Trophoblast cell (in vitro differentiated cells and primary cell): ENCODE results near the gene MGA.

ENCODE experiments used
- DNase-seq, 2 donors: peaks; one replicate each; pipeline ENCODE4 v3.0.0-alpha.2; 2016
- H2AFZ ChIP-seq: 2 replicates; pipeline ENCODE4 v1.6.1; 2013; ENCODE audit warnings: low read length, moderate library complexity, mild to moderate bottlenecking; ENCODE audit not compliant: insufficient read depth, poor library complexity
- H2AK5ac ChIP-seq: 2 replicates; pipeline ENCODE4 v1.6.1; 2013; ENCODE audit warnings: mild to moderate bottlenecking, low read length
- H2BK120ac ChIP-seq: 2 replicates; pipeline ENCODE4 v1.6.1; 2013; ENCODE audit warnings: low read length, mild to moderate bottlenecking, moderate library complexity; ENCODE audit not compliant: insufficient read depth, poor library complexity
- H2BK12ac ChIP-seq: 2 replicates; pipeline ENCODE4 v1.6.1; 2013; ENCODE audit warnings: mild to moderate bottlenecking, low read length, moderate library complexity
- H2BK5ac ChIP-seq: 2 replicates; pipeline ENCODE4 v1.6.1; 2013; ENCODE audit warnings: low read length, low read depth, moderate library complexity, mild to moderate bottlenecking; ENCODE audit not compliant: poor library complexity
- H3K14ac ChIP-seq: 2 replicates; pipeline ENCODE4 v1.6.1; 2013; ENCODE audit warnings: mild to moderate bottlenecking, low read length
- H3K18ac ChIP-seq: 2 replicates; pipeline ENCODE4 v1.6.1; 2013; ENCODE audit warnings: mild to moderate bottlenecking, low read length
- H3K23ac ChIP-seq: 2 replicates; pipeline ENCODE4 v1.6.1; 2013; ENCODE audit warnings: low read length
- H3K27ac ChIP-seq: 2 replicates; pipeline ENCODE4 v1.5.1; 2013; ENCODE audit warnings: low read depth, mild to moderate bottlenecking, inconsistent platforms, low read length, moderate library complexity
- H3K27me3 ChIP-seq: 2 replicates; pipeline ENCODE4 v1.6.1; 2013; ENCODE audit warnings: inconsistent platforms, mild to moderate bottlenecking, low read length, moderate library complexity; ENCODE audit not compliant: insufficient read depth
- H3K36me3 ChIP-seq, 2 experiments: 1 replicate in 1 of 2; 2 replicates in 1 of 2; pipeline ENCODE4 v1.6.1; 2013; ENCODE audit warnings: low read length in 2 of 2, mild to moderate bottlenecking in 2 of 2, moderate library complexity in 1 of 2; ENCODE audit not compliant: insufficient read depth in 2 of 2, control insufficient read depth in 1 of 2
- H3K4ac ChIP-seq: 2 replicates; pipeline ENCODE4 v1.6.1; 2013; ENCODE audit warnings: low read depth, mild to moderate bottlenecking, low read length, moderate library complexity
- H3K4me1 ChIP-seq, 2 experiments: 1 replicate in 1 of 2; 2 replicates in 1 of 2; pipeline ENCODE4 v1.6.1; 2013; ENCODE audit warnings: low read length in 2 of 2, mild to moderate bottlenecking in 2 of 2, moderate library complexity in 1 of 2; ENCODE audit not compliant: insufficient read depth in 2 of 2, control insufficient read depth in 1 of 2
- H3K4me2 ChIP-seq: 2 replicates; pipeline ENCODE4 v1.6.1; 2013; ENCODE audit warnings: inconsistent platforms, mild to moderate bottlenecking, low read length, moderate library complexity
- H3K4me3 ChIP-seq: 2 replicates; pipeline ENCODE4 v1.5.1; 2013; ENCODE audit warnings: mild to moderate bottlenecking, low read depth, low read length, inconsistent platforms
- H3K79me1 ChIP-seq: one replicate; pipeline ENCODE4 v1.6.1; 2013; ENCODE audit warnings: low read length
- H3K79me2 ChIP-seq: 2 replicates; pipeline ENCODE4 v1.6.1; 2013; ENCODE audit warnings: low read length, mild to moderate bottlenecking; ENCODE audit not compliant: control insufficient read depth, insufficient read depth, poor library complexity
- H3K9ac ChIP-seq: 2 replicates; pipeline ENCODE4 v1.6.1; 2013; ENCODE audit warnings: mild to moderate bottlenecking, low read length
- H3K9me3 ChIP-seq: 2 replicates; pipeline ENCODE4 v1.6.1; 2013; ENCODE audit warnings: low read depth, mild to moderate bottlenecking, control low read depth, inconsistent platforms, low read length; ENCODE audit not compliant: insufficient read depth
- H4K12ac ChIP-seq: 2 replicates; pipeline ENCODE4 v1.6.1; 2013; ENCODE audit warnings: low read depth, mild to moderate bottlenecking, low read length, moderate library complexity
- H4K8ac ChIP-seq: 2 replicates; pipeline ENCODE4 v1.6.1; 2013; ENCODE audit warnings: low read depth, mild to moderate bottlenecking, low read length, moderate library complexity
- H4K91ac ChIP-seq: one replicate; pipeline ENCODE4 v1.6.1; 2013; ENCODE audit warnings: low read depth, mild to moderate bottlenecking, low read length, moderate library complexity
- WGBS: extraction: QIAGEN DNeasy Blood & Tissue Kit; methylation state at CpG from one replicate; pipeline ENCODE4 v1.1.7; 2013; ENCODE audit warnings: missing lambda C conversion rate; ENCODE audit not compliant: insufficient read length, insufficient coverage; ENCODE audit errors: extremely low coverage; 5-methylcytosine and 5-hydroxymethylcytosine counted together

Gene MGA

DNA sequence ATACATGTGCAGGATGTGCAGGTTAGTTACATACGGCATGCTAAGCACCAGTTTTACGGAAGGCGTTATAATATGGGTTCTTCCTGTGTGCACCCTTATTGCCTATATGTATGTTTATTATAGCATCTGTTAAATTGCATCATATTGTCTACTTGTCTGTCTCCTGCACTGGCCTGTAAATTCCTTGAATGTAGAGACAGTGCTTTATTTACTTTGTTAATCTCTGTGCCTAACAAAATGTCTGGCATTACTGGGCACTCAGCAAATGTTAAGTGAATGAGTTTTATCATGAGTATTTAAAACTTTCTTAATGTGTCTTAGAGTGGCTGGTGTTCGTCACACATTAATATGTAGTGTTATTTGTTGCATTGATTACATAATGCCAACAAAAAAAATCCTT, 23.8 kb downstream of the MGA start:
- no peak overlapping the region for H2BK5ac ChIP-seq
- H2BK12ac ChIP-seq, result no peak overlapping the region
- H3K4ac ChIP-seq, result no peak overlapping the region
- H3K14ac ChIP-seq, result no peak overlapping the region
- H3K36me3 ChIP-seq, result peaks cover 0 to 1% of the 10 kb centered on the region in 2 experiments
- no peaks in the 10 kb centered on the region for H3K27me3 ChIP-seq
- DNase-seq, result no peak
- H3K79me1 ChIP-seq, result no peaks in the 10 kb centered on the region
- no peak overlapping the region for H4K12ac ChIP-seq
- H3K4me3 ChIP-seq, result no peak overlapping the region
- no peak overlapping the region for H3K9ac ChIP-seq
- H3K9me3 ChIP-seq, result no peaks in the 10 kb centered on the region
- no peak overlapping the region for H3K18ac ChIP-seq
- no peak overlapping the region for H4K91ac ChIP-seq
- no peak overlapping the region for H2BK120ac ChIP-seq
- peaks cover 3% of the 10 kb centered on the region for H3K79me2 ChIP-seq
- H2AFZ ChIP-seq, result no peak overlapping the region
- no peak overlapping the region for H4K8ac ChIP-seq
- no peak overlapping the region for H2AK5ac ChIP-seq
- WGBS, result no CpG with 5 or more reads among the region's 4 CpGs
- no peak overlapping the region for H3K27ac ChIP-seq
- no peaks in the 10 kb centered on the region for H3K4me1 ChIP-seq
- no peak overlapping the region for H3K23ac ChIP-seq
- no peak overlapping the region for H3K4me2 ChIP-seq

DNA sequence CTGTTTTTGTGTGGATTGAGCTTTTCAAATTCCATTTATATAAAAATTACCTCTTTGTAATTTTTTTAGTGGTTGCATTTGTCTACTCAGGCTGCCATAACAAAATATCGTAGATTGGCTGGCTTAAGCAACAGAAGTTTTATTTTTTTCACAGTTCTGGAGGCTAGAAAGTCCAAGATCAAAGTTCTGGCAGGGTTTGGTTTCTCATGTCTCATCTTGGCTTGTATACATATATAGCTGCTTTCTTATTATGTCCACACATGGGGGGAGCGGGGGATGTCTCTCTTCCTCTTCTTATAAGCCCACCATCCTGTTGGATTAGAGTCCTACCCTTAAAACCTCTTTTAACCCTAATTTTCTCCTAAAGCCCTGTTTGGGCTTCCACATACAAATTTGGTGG, 28.5 kb downstream of the MGA start:
- Histone ChIP-seq H3K36me3 (no peaks in the 10 kb centered on the region), H2BK5ac (no peak overlapping the region), H3K9me3 (no peaks in the 10 kb centered on the region), H3K4me2 (no peak overlapping the region), H2BK12ac (no peak overlapping the region), H3K4me1 (peaks cover 0 to 5% of the 10 kb centered on the region in 2 experiments), H2AFZ (no peak overlapping the region), H4K91ac (no peak overlapping the region), H2BK120ac (no peak overlapping the region), H3K9ac (no peak overlapping the region), H3K14ac (no peak overlapping the region), H3K27ac (no peak overlapping the region), H3K4me3 (no peak overlapping the region), H4K8ac (no peak overlapping the region), H3K79me1 (no peaks in the 10 kb centered on the region), H3K27me3 (no peaks in the 10 kb centered on the region), H2AK5ac (no peak overlapping the region), H3K4ac (no peak overlapping the region), H3K79me2 (peaks cover 3% of the 10 kb centered on the region), H3K23ac (no peak overlapping the region), H4K12ac (no peak overlapping the region), H3K18ac (no peak overlapping the region)
- DNase-seq, result no peak
- WGBS, result no CpG with 5 or more reads among the region's 2 CpGs

- Histone ChIP-seq H4K8ac (no peak overlapping the region), H3K4me3 (no peak overlapping the region), H2BK5ac (no peak overlapping the region), H2AFZ (no peak overlapping the region), H4K91ac (no peak overlapping the region), H2AK5ac (peak overlapping the region; percentile 74), H3K9ac (no peak overlapping the region), H3K4ac (peak overlapping the region; percentile 75), H3K14ac (no peak overlapping the region), H2BK120ac (no peak overlapping the region), H3K4me1 (peaks cover 0 to 5% of the 10 kb centered on the region in 2 experiments), H3K9me3 (no peaks in the 10 kb centered on the region), H2BK12ac (no peak overlapping the region), H3K36me3 (no peaks in the 10 kb centered on the region), H3K27ac (no peak overlapping the region), H3K18ac (no peak overlapping the region), H3K79me1 (no peaks in the 10 kb centered on the region), H4K12ac (no peak overlapping the region), H3K4me2 (no peak overlapping the region), H3K23ac (no peak overlapping the region), H3K79me2 (peaks cover 3% of the 10 kb centered on the region), H3K27me3 (no peaks in the 10 kb centered on the region)
- no peak for DNase-seq
- WGBS, result no CpG with 5 or more reads among the region's 1 CpG
These were observed 28.9 kb downstream of the MGA start for GRCh38 chr15:41689083-41689482.

- no peak overlapping the region for H2BK5ac ChIP-seq
- no peaks in the 10 kb centered on the region for H3K9me3 ChIP-seq
- no peak overlapping the region for H3K23ac ChIP-seq
- H3K4me1 ChIP-seq, result peaks cover 0 to 5% of the 10 kb centered on the region in 2 experiments
- H2AFZ ChIP-seq, result no peak overlapping the region
- WGBS, result no CpG with 5 or more reads among the region's 1 CpG
- H4K8ac ChIP-seq, result no peak overlapping the region
- no peak overlapping the region for H3K18ac ChIP-seq
- H3K79me1 ChIP-seq, result no peaks in the 10 kb centered on the region
- no peaks in the 10 kb centered on the region for H3K36me3 ChIP-seq
- H4K12ac ChIP-seq, result no peak overlapping the region
- H2BK120ac ChIP-seq, result no peak overlapping the region
- H3K27ac ChIP-seq, result no peak overlapping the region
- H3K27me3 ChIP-seq, result no peaks in the 10 kb centered on the region
- no peak overlapping the region for H3K4ac ChIP-seq
- H3K79me2 ChIP-seq, result peaks cover 3% of the 10 kb centered on the region
- H3K14ac ChIP-seq, result no peak overlapping the region
- H2BK12ac ChIP-seq, result no peak overlapping the region
- H2AK5ac ChIP-seq, result no peak overlapping the region
- no peak overlapping the region for H3K9ac ChIP-seq
- no peak overlapping the region for H4K91ac ChIP-seq
- no peak for DNase-seq
- no peak overlapping the region for H3K4me3 ChIP-seq
- H3K4me2 ChIP-seq, result no peak overlapping the region
These were observed 29.6 kb downstream of the MGA start for GRCh38 chr15:41689834-41690233.
